Endothelial cell of umbilical vein (primary cell): Measurements from ENCODE around the gene LPIN2. TPM values are rescaled to one million over a fixed set of nuclear protein-coding genes. Genes with fewer than 3 reads are reported as not detected.

Experiments
- BruUV-seq: library from RNA; stranded (reverse); fragments of 400-500 nt; replicated peaks from 2 replicates; lab custom pipeline; 2021; lab: Mats Ljungman, UMichigan
- CTCF ChIA-PET: fragments of 300-600, 350-600 bp; sonication (Branson Sonifier 250); formaldehyde crosslinking; loops from one replicate; lab custom pipeline; 2021; ENCODE audit warnings: antibody characterized with exemption, inconsistent platforms; lab: Charles Lee
- POLR2A ChIA-PET: fragments of 300-600, 350-600 bp; sonication (Branson Sonifier 250); formaldehyde crosslinking; loops from one replicate; lab custom pipeline; 2021; ENCODE audit warnings: antibody characterized with exemption, inconsistent platforms; lab: Charles Lee
- DNase-seq: peaks from one replicate; pipeline ENCODE4 v3.0.0-alpha.2; 2011; ENCODE audit warnings: low read depth, low spot score
- FAIRE-seq: peaks from 2 replicates; lab custom pipeline; 2011; peaks lifted over from hg19 to GRCh38; lab: Jason Lieb, UNC
- H2AFZ ChIP-seq: 2 replicates; pipeline ENCODE4 v1.6.0; 2012; ENCODE audit warnings: low read depth, low read length, control low read depth, inconsistent platforms
- H3K27ac ChIP-seq: 2 replicates; pipeline ENCODE4 v1.5.1; 2011; ENCODE audit warnings: low read depth, mild to moderate bottlenecking, control low read depth, low read length, moderate library complexity; ENCODE audit not compliant: insufficient read depth
- H3K27me3 ChIP-seq, 2 experiments: 2 replicates each; pipeline versions ENCODE4 v1.6.0 to v1.6.1; 2011; ENCODE audit warnings: low read length in 2 of 2, mixed read lengths in 1 of 2; ENCODE audit not compliant: control insufficient read depth in 2 of 2, insufficient read depth in 2 of 2
- H3K36me3 ChIP-seq, 2 experiments: 2 replicates in 1 of 2; 3 replicates in 1 of 2; pipeline ENCODE4 v1.5.1; 2011; ENCODE audit warnings: low read length in 2 of 2, mild to moderate bottlenecking in 1 of 2, moderate library complexity in 1 of 2; ENCODE audit not compliant: control insufficient read depth in 2 of 2, insufficient read depth in 2 of 2; ENCODE audit errors: extremely low read depth in 1 of 2
- H3K4me1 ChIP-seq: 3 replicates; pipeline ENCODE4 v1.5.1; 2011; ENCODE audit warnings: mild to moderate bottlenecking, low read length; ENCODE audit not compliant: control insufficient read depth, insufficient read depth; ENCODE audit errors: extremely low read depth
- H3K4me2 ChIP-seq: 2 replicates; pipeline ENCODE4 v1.6.1; 2011; ENCODE audit warnings: low read length, control low read depth, mixed read lengths; ENCODE audit not compliant: insufficient read depth
- H3K4me3 ChIP-seq, 3 experiments: fragments of 200-600 bp in 1 of 3; sonication (generic), shearing (Covaris generic) in 1 of 3; replicated peaks in 1 of 3; 2 replicates each; pipeline ENCODE4 v1.5.1; 2011 to 2016; ENCODE audit warnings: control low read depth in 3 of 3, low read length in 3 of 3, mild to moderate bottlenecking in 2 of 3, inconsistent platforms in 1 of 3, low read depth in 1 of 3, moderate library complexity in 1 of 3; ENCODE audit not compliant: insufficient read depth in 1 of 3
- H3K79me2 ChIP-seq: 2 replicates; pipeline ENCODE4 v1.6.0; 2012; ENCODE audit warnings: low read length, inconsistent platforms; ENCODE audit not compliant: control insufficient read depth, insufficient read depth
- H3K9ac ChIP-seq: replicated peaks from 2 replicates; pipeline ENCODE3; 2011; ENCODE audit warnings: low read length, control low read depth; ENCODE audit not compliant: insufficient read depth; ENCODE audit errors: extremely low read depth
- H3K9me1 ChIP-seq: replicated peaks from 3 replicates; pipeline ENCODE4 v1.6.0; 2011; ENCODE audit warnings: mild to moderate bottlenecking, low read length; ENCODE audit not compliant: control insufficient read depth, insufficient read depth; ENCODE audit errors: extremely low read depth
- H3K9me3 ChIP-seq: replicated peaks from 2 replicates; pipeline ENCODE4 v1.5.1; 2012; ENCODE audit warnings: low read length, inconsistent platforms; ENCODE audit not compliant: control insufficient read depth, insufficient read depth
- H4K20me1 ChIP-seq: replicated peaks from 2 replicates; pipeline ENCODE3; 2011; ENCODE audit warnings: mild to moderate bottlenecking, low read length; ENCODE audit not compliant: control insufficient read depth, insufficient read depth; ENCODE audit errors: extremely low read depth
- CTCF ChIP-seq, 2 donors: IDR thresholded peaks; 1 replicate in 1 of 2; 2 replicates in 1 of 2; pipeline ENCODE4 v1.5.1; 2011; ENCODE audit warnings: low read length in 2 of 2, mild to moderate bottlenecking in 2 of 2, moderate library complexity in 2 of 2, control low read depth in 1 of 2, inconsistent platforms in 1 of 2, low read depth in 1 of 2; ENCODE audit not compliant: insufficient read depth in 1 of 2; ENCODE audit errors: extremely low read depth in 1 of 2
- EZH2 ChIP-seq: IDR thresholded peaks from 2 replicates; pipeline ENCODE4 v1.6.1; 2012; ENCODE audit warnings: borderline replicate concordance, low read depth, mild to moderate bottlenecking, moderate library complexity, low read length, inconsistent platforms; ENCODE audit not compliant: severe bottlenecking
- FOS ChIP-seq: IDR thresholded peaks from 2 replicates; pipeline ENCODE4 v1.6.1; 2011; ENCODE audit warnings: mild to moderate bottlenecking, low read length, moderate library complexity, borderline replicate concordance; ENCODE audit not compliant: insufficient read depth
- GATA2 ChIP-seq: IDR thresholded peaks from 2 replicates; pipeline ENCODE4 v1.7.0; 2011; ENCODE audit warnings: low read depth, mild to moderate bottlenecking, moderate library complexity, mixed read lengths, low read length; ENCODE audit not compliant: insufficient read length, insufficient read depth
- JUN ChIP-seq: IDR thresholded peaks from 2 replicates; pipeline ENCODE4 v1.6.1; 2011; ENCODE audit warnings: borderline replicate concordance, low read depth; ENCODE audit not compliant: insufficient read length, insufficient read depth
- MAX ChIP-seq: IDR thresholded peaks from 2 replicates; pipeline ENCODE4 v1.6.1; 2011; ENCODE audit not compliant: insufficient read depth, insufficient read length
- MYC ChIP-seq: IDR thresholded peaks from one replicate; pipeline ENCODE4 v1.6.1; 2011; ENCODE audit warnings: mild to moderate bottlenecking, low read depth, low read length
- POLR2A ChIP-seq: IDR thresholded peaks from 2 replicates; pipeline ENCODE4 v1.6.1; 2012; ENCODE audit warnings: low read depth, mild to moderate bottlenecking, control low read depth, low read length
- POLR2AphosphoS5 ChIP-seq: IDR thresholded peaks from 2 replicates; pipeline ENCODE4 v1.6.1; 2012; ENCODE audit warnings: low read depth, mild to moderate bottlenecking, control low read depth, low read length, moderate library complexity; ENCODE audit not compliant: insufficient read depth
- dilution Hi-C: fragments of 300-500 bp; cut with MboI; formaldehyde crosslinking; loops from one replicate; pipeline ENCODE4 v1.15.0; 2019; ENCODE audit warnings: low sequenced_read_pairs; ENCODE audit not compliant: extremely low pct_ligation_motif_present
- intact Hi-C: fragments of 100-400 bp; cut with micrococcal nuclease; formaldehyde crosslinking; loops from one replicate; pipeline ENCODE4 v1.10.0; 2022
- polyA plus RNA-seq, 4 experiments: library from polyadenylated mRNA; depleted of rRNA in 3 of 4; stranded (reverse) in 3 of 4; unstranded in 1 of 4; fragments of >200 nt; gene quantifications; 2 replicates each; pipeline versions ENCODE4 v1.2.1 to v1.2.3, GENCODE V29; 2011 to 2012; ENCODE audit warnings: missing spikeins in 1 of 4
- total RNA-seq: library from RNA; stranded (reverse); gene quantifications from 2 replicates; pipeline ENCODE4 v1.2.3, GENCODE V29; 2021

LPIN2 gene
- total and polyA plus RNA-seq, 2 donors (not counting 3 experiments of a cell fraction or from before 2014, with no cell fraction given) = 14.7 to 24.4 TPM

- Histone ChIP-seq H3K4me2 (no peak overlapping the region), H3K27ac (no peak overlapping the region), H3K4me1 (no peaks in the 10 kb centered on the region), H3K27me3 (no peaks in the 10 kb centered on the region), H3K36me3 (no peaks in the 10 kb centered on the region), H3K9ac (no peak overlapping the region), H3K9me1 (no peaks in the 10 kb centered on the region), H2AFZ (no peak overlapping the region), H3K9me3 (no peaks in the 10 kb centered on the region), H3K4me3 (no peak overlapping the region), H3K79me2 (peaks cover 96% of the 10 kb centered on the region), H4K20me1 (no peaks in the 10 kb centered on the region)
- TF ChIP-seq FOS = no peak
- no peak for TF ChIP-seq MYC
- no peak for TF ChIP-seq GATA2
- no peak for TF ChIP-seq MAX
- no peak for TF ChIP-seq CTCF (IDR thresholded peaks at IDR 0.05; ENCODE audit: extremely low read depth in 1 of 2, insufficient read depth in 1 of 2, low read depth in 1 of 2, low read length in 2 of 2)
- no peak for TF ChIP-seq JUN
- TF ChIP-seq POLR2A = no peak
- no peak for TF ChIP-seq EZH2
- no peak for TF ChIP-seq POLR2AphosphoS5
- ChIA-PET CTCF (interaction anchor here (0.6 to 3.6 kb wide), 5 partner anchors 12 to 85 kb away, joined by 3 to 39 read pairs (median 5); no protein-coding TSS in a partner anchor), POLR2A (no interaction called here)
- dilution Hi-C loops (no loop called here), intact Hi-C loops (no loop called here)
- no TSS peak for BruUV-seq
- FAIRE-seq (peak; percentile 46), DNase-seq (no peak)
Observed at GRCh38 chr18:2998644-2999043, 14.3 kb downstream of the LPIN2 start.
